H4 (cell line): ENCODE results near the gene PNMA5. TPM values are rescaled to one million over a fixed set of nuclear protein-coding genes. Genes with fewer than 3 reads are reported as not detected.
A peak's percentile ranks its signal among the peaks of the same experiment; 100 is the strongest.

ENCODE experiments used
- DNase-seq: peaks from one replicate; pipeline ENCODE4 v3.0.0-alpha.2; 2015; ENCODE audit warnings: low spot score
- total RNA-seq: library from RNA; depleted of rRNA; stranded (reverse); fragments of >200 nt; shearing (Covaris generic); gene quantifications from 2 replicates; pipeline ENCODE4 v1.2.3, GENCODE V29; 2014; rRNA removed

The PNMA5 gene
- total RNA-seq, 1 experiment from 2014 or later = not detected

GRCh38 chrX:152958524-152959465 is 35.1 kb downstream of the PNMA5 start:
- DNase-seq = peak; percentile 85

- DNase-seq = no peak
These were observed 35.9 kb downstream of the PNMA5 start for GRCh38 chrX:152958047-152958446.

- DNase-seq = no peak
These were observed 43.1 kb downstream of the PNMA5 start for GRCh38 chrX:152950786-152951185.

GRCh38 chrX:152949114-152949513 is 44.8 kb downstream of the PNMA5 start:
- DNase-seq = no peak

GRCh38 chrX:152946681-152947080 is 47.2 kb downstream of the PNMA5 start:
- no peak for DNase-seq

- no peak for DNase-seq
These were observed 48.6 kb downstream of the PNMA5 start for GRCh38 chrX:152945021-152945979.

- DNase-seq = no peak
These were observed 50.1 kb downstream of the PNMA5 start for GRCh38 chrX:152943826-152944225.

- no peak for DNase-seq
These were observed 51.9 kb downstream of the PNMA5 start for GRCh38 chrX:152942077-152942442.

- peak; percentile 89 for DNase-seq
These were observed 52.4 kb downstream of the PNMA5 start for GRCh38 chrX:152941328-152942076.

Other genes starting within 250 kb of the PNMA5 start
- 10.6 and 15.8 TPM in 2 replicates for gene MAGEA2, start 240.3 kb downstream of the PNMA5 start, total RNA-seq
- 3.2 and 3.3 TPM in 2 replicates for gene CSAG3, start 234.9 kb downstream of the PNMA5 start, total RNA-seq
- gene MAGEA6, start 224.4 kb downstream of the PNMA5 start, total RNA-seq = 65.0 and 82.7 TPM in 2 replicates
- 68.5 and 69.1 TPM in 2 replicates for gene CETN2, start 163.4 kb downstream of the PNMA5 start, total RNA-seq
- 14.8 and 24.5 TPM in 2 replicates for gene NSDHL, start 163.1 kb downstream of the PNMA5 start, total RNA-seq
- gene ZNF185, start 96.0 kb downstream of the PNMA5 start, total RNA-seq = 0.37 and 0.62 TPM in 2 replicates
- 0.08 and 0.86 TPM in 2 replicates for gene PNMA3, start 62.4 kb upstream of the PNMA5 start, total RNA-seq
- gene PNMA6A, start 78.3 kb upstream of the PNMA5 start, total RNA-seq = 0.29 and 0.68 TPM in 2 replicates
- 153 and 209 TPM in 2 replicates for gene MAGEA1, start 185.2 kb upstream of the PNMA5 start, total RNA-seq